Left colon (tissue), 2 donors: ENCODE results near the gene SETBP1. TPM values are rescaled to one million over a fixed set of nuclear protein-coding genes. Genes with fewer than 3 reads are reported as not detected.

Source experiments
- ATAC-seq: fragments of 200-7000 bp; cut with Tn5 transposase; one replicate; pipeline ENCODE4 v1.9.1; 2020; ENCODE audit warnings: mild to moderate bottlenecking, moderate library complexity
- DNase-seq, 2 donors: peaks; one replicate each; pipeline ENCODE4 v3.0.0-alpha.2; 2020
- intact Hi-C, 2 donors: fragments of 100-400 bp; cut with DNase I in 1 of 2; cut with micrococcal nuclease in 1 of 2; formaldehyde crosslinking; loops; one replicate each; pipeline versions ENCODE4 v1.11.2 to v1.14.0; 2022; cut with DNase I, micrococcal nuclease
- total RNA-seq, 2 donors: library from RNA; stranded (reverse); fragmentation: NEBNext Ultra II Directional; extraction: Animal tissue kit (Norgen Biotek cat#: 25700); gene quantifications; one replicate each; pipeline ENCODE4 v1.2.1, GENCODE V29; 2021
- donor health status: DM: no; HTN: no; CAD: no.
- donor health status: DM: yes; HTN: yes; CAD: no.

Gene SETBP1
- total RNA-seq, 2 donors from 2014 or later = 10.2 to 21.2 TPM

DNA sequence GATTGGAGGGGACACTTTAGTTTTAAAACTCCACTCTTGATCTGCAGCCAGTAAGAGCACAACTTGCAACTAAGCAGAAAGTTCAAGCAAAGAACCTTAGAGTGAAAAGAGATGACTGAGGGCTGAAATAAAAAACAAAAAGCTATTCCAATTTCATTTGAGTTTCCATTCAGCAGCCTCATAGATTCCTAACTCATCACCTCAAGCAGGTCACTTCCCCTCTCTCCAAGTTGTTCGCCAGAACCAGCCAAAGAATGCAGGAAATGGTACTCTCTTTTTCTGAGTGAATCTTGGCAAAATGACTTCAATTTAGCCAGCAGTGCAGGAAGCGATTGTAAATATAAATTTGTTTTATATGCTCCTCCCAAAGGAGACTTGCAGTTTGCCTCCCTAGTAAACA, 213.3 kb downstream of the SETBP1 start:
- ATAC-seq = no peak
- intact Hi-C loops = no loop called here
- DNase-seq = no peak

DNA sequence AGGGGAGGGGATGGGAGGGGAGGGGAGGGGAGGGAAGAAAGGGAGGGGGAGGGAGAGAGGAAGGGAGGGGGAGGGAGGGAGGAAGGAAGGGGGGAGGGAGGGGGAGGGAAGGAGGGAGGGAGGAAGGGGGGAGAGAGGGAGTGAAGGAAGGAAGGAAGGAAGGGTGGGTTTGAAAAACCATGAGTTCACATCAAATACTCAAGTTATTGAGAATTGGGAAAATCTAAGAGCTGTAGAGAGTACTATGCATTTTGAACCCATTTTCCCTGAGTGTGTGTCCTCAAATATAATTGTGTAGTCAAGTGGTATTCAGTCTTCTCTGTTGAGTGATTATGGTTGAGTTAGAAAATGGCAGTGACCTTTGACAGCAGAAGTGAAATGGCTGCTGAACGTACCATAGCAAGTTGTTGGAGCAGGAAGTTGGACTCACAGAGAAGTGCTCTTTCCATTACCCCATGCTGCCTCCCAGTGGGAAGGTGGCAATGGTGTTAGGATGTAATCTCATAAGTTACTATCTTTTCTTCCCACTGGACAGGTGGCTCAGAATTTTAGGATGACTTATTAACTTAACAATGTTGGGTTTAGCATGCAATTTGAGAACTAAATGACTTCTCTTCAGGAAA, 214.6 kb downstream of the SETBP1 start:
- peak; percentile 99 for ATAC-seq

DNA sequence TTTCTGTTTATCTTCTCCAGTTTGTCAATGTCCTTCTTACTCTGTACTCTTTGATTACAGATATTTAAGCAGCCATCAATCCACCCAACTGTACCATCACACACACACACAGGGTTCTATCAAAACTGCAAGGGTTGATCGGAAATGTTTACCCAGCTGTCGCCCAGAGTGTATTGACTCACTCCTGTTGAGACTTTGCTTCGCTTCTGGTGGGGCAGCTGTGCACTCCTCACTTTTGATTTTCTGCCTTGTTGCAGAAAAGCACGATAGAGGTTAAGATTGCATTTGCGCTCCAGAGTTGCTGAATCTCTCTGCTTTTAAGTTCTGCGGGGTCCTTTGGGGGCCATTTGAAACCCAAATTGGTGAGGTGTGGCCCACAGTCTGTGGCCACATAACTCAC, 216.2 kb downstream of the SETBP1 start:
- no peak for DNase-seq
- intact Hi-C loops = loop anchor here in 1 of 2 donors (5.0 kb wide), 1 partner anchor 220 kb away; no protein-coding TSS in a partner anchor
- peak; percentile 51 for ATAC-seq

More for the DNA sequence above, 214.6 kb downstream of the SETBP1 start:
- DNase-seq = peak; percentile 60 to 66
- intact Hi-C loops = loop anchor here in 1 of 2 donors (5.0 kb wide), 1 partner anchor 218 kb away; no protein-coding TSS in a partner anchor

DNA sequence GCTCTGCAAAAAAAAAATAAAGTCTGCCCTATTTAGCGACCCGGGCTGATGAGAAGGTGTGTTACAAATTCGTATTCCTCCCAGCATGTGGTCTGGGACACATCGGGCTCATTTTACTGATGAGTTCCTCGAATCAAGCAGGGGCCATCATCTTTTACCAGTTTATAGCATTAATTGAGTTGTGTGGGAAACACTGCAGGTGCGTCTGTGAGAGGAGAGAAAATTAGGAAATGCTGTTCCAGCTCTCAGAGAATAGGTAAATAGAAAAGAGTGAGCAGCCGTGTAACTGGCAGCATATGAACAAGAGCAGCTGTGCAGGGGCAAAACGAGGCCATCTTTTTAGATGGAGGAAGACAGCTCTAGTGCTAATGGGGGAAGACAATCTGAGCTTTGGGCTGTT, 216.7 kb downstream of the SETBP1 start:
- DNase-seq = no peak
- ATAC-seq = no peak
- intact Hi-C loops = loop anchor here in 1 of 2 donors (5.0 kb wide), 1 partner anchor 220 kb away; no protein-coding TSS in a partner anchor

DNA sequence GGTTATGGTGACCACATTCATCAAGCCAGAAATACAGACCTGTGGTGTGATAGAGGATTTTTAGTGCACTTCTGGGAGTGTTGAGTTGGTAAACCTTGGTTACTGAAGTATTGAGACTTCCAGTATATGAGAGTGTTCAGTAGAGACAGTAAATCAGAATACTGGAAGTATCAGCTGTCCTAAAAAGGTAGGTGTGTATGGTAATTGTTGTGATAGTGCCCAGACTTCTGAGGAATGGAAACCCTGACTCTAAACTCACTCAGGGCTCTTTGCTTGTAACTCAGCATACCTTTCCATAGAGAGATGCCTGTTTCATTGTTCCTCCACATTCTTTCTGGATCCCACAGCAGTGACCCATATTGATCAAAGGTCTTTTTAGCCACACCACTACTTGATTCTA, 217.1 kb downstream of the SETBP1 start:
- DNase-seq (no peak), ATAC-seq (no peak)
- intact Hi-C loops = loop anchor here in 1 of 2 donors (5.0 kb wide), 1 partner anchor 221 kb away; no protein-coding TSS in a partner anchor

DNA sequence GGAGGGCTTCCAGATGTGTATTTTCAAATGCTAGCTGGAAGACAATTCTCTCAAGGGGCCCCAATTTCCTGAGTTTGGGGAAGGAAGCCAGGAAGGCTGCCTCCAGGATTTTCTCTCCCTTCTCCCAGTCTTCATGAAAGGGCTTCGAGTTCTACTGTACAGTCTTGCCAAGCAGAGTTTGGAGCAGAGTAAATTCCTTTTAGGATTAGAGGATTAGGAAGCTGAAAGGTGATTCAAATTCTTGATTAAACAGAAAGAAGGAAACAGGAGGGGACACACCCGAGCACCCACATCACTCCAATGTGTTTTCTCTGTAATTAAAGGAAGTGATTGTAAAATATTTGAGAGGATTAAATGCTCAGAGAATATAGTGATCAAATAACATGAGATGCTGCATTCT, 217.8 kb downstream of the SETBP1 start:
- no peak for DNase-seq
- ATAC-seq = no peak
- intact Hi-C loops = loop anchor here in 1 of 2 donors (5.0 kb wide), 1 partner anchor 221 kb away; no protein-coding TSS in a partner anchor

DNA sequence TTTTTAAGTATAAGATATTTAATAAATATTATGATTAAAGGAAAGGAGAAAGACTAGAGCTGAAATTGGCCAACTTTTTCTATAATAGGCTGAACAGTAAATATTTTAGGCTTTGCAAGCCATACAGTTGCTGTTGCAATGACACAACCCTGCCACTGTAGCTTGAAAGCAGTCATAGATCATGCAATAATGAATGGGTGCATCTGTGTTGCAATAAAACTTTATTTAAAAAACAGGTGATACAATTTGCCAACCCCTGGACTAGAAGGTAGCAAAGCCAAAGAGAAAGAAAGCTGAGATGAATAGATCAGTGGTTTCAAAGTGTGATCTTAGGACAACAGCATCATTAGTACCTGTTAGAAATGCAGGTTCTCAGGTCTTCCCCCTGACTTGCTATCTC, 219.1 kb downstream of the SETBP1 start:
- intact Hi-C loops = loop anchor here in 1 of 2 donors (5.0 kb wide), 1 partner anchor 223 kb away; no protein-coding TSS in a partner anchor
- DNase-seq (no peak), ATAC-seq (no peak)

DNA sequence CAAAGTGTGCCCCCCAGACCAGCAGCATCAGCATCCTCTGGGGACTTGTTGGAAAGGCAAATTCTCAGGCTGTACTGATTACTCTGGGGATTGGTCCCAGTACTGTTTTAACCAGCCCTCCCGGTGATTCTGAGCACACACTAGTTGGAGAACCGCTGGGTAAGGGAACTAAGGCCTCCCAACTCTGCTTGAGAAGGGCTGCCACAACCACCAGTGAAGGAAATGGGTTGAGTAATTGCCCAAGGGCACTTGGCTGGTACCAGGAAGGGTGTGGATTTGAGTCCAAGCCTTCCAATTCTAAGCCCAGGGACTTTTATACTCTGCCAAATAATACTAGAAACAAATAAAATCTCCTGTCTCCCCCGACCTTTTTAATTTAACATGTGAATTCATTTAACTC, 219.9 kb downstream of the SETBP1 start:
- intact Hi-C loops = no loop called here
- ATAC-seq = no peak

DNA sequence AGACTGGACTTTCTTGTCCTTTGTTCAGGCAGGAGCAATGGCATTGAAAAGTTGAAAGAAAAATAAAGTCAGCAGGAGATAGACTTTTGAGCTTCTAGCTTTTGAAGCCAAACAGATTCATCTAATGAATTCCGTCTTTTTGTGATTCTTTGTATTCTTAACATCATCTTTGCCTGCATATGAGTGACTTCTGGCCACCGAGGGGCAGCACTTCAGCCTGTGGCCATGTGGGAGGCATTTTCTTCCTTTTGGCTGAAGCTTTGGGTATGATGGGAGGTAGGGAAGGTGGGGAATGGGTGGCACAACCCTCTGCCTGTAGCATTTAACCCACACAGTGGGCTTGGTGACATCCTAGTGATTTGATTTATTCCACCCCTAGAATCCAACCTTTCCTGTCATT, 220.6 kb downstream of the SETBP1 start:
- intact Hi-C loops = no loop called here
- peak; percentile 25 for ATAC-seq
- no peak for DNase-seq

More for the DNA sequence above, 219.9 kb downstream of the SETBP1 start:
- DNase-seq = no peak

DNA sequence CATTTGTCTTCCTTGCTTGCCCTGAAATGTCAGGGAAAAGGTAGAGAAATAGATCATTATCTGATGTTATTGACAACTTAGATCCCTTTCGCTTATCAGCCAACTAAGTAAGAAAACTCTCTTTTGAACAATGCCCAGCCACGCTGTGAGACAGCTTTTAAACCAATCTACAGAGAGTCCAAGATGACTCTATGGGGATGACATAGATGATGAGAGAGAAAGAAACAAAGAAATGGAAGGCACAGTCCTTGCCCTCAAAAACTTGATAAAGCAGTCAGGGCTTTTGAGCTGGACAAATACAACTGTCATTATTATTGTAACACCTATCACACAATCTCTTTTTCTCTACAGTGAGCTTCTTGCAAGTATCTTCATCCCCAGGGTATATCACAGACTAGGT, 222.6 kb downstream of the SETBP1 start:
- ATAC-seq (no peak), DNase-seq (no peak)
- intact Hi-C loops = no loop called here

DNA sequence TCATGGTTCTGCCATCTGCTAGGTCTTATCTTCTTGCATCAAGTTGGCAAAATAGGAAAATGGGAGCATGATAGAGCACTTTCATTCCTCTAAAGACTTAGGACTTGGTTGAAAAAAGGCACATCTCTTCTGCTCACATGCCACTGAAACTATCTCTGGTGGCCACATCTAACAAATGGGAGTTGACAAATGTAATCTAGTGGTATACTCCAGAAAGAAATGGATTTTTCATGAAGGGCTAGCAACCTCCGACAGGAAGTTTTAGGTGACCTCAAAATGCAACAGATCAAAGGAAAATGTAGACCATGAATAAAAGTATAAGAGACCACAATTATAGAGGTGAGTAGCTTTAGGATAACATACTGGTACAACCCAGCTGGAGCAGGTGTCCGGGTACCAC, 224.1 kb downstream of the SETBP1 start:
- intact Hi-C loops = no loop called here

DNA sequence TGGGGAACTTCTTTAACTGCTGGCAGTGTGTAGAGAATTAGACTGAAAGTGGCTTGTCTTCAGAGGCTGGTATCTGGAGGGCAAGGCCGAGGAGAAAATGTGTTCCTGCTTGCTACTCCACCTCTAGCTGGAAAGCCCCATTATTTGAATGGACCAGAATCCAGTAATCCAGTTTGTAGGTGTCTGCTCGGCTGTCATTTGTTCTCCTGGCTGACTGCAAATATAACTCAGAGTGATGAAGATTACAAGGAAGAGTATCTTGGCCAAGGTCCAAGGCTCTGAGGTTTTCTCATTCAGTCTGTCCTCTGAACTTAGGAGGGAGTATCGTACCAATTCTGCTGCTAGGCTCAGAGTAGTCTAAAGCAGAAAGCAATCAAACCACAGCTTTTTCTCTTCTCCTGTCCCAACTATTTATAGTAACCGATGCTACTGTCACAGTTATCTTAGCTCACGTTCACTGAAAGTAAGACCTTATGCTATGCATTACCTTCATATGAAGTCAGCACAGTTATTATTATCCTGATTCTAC, 228.6 kb downstream of the SETBP1 start:
- intact Hi-C loops = no loop called here
- ATAC-seq = no peak
- DNase-seq = no peak

More for the DNA sequence above, 224.1 kb downstream of the SETBP1 start:
- ATAC-seq = no peak
- no peak for DNase-seq

DNA sequence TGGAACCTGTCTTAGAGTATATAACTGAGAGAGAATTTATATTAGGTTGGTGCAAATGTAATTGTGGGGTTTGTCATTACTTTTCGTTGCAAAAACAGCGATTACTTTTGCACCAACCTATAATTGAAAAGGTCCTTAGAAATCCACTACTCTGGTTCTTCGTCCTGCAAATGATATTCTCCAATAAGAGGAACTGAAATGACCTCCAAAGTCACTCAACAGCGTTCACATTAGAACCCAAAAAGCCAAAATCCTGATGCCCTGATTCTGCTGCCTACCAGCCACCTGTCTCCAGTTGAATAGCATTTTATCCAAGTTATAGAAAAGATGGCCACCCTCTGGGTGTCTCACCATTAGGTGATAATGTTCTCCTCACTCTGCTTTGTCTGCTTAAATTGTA, 230.6 kb downstream of the SETBP1 start:
- DNase-seq = no peak
- no peak for ATAC-seq
- intact Hi-C loops = no loop called here

DNA sequence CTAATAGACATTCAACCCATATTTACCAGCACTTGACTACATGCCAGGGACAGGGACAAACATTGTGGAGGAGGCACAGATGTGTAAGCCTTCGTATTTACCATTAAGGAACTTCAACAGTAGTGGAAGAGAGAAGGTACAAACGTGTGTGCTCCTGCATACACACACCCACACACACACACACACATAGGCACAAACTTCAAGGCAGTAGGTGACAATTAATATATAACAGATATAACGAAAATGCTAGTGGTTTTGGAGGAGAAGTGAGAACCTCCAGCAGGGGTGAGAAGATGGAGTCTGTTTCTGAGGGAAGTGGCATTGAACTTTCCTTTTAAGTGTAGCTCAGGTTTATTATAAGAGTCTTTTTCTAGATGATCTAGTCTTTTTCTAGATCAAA, 231.1 kb downstream of the SETBP1 start:
- ATAC-seq (no peak), DNase-seq (no peak)
- intact Hi-C loops = no loop called here

DNA sequence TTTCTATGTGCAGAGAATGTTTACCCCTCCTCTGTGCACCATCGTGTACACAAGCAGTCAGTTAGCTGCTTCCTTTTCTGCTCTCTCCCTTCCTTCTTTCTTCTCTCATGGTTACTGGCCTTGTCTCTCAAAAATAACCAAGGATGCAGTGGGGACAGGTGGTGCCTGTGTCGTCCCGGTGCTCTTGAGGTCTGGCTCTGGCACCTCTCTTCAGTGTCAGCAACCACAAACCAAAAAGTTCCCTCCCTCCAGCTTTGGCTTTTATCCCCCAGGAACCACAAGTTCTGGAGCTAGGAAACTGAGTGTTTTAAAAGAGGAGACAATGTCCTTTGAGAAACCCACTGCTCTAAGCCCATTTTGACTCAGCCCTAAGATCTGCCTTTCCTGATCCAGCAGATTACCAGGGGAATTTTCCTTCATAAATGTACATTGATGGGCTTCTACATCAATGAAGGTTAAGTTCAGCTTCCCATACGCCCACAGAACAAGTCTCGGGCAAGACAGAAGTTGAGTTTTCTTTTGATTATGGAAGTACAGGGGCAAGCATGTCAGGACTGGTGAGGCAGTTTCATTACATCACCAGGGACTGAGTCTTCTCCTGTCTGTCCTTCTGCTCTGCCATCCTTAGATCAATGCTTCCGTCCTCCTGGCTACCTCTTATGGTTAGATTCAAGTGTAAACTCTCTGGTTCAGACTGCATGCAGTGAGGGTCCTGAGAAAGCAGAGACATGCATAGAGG, 232.2 kb downstream of the SETBP1 start:
- ATAC-seq (no peak), DNase-seq (no peak)
- intact Hi-C loops = no loop called here

DNA sequence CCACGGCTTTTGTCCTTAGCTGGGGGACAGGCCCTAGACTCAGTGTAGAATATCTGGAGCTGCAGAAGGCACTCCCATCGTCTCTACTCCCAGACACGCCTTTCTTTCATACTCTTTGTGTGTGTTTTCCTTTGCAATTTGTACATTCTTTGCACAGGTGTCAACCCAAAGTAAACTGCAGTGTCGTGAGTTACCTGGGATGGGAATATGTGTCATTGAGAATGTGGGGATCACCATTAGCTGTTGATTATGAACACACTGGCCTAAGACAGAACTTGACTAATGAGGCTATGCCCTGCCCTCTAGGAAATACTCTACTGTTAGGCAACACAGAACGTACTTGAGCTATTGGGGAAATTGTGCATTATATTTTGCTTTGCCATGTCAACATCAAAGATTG, 233.3 kb downstream of the SETBP1 start:
- intact Hi-C loops = no loop called here
- DNase-seq (no peak), ATAC-seq (no peak)

DNA sequence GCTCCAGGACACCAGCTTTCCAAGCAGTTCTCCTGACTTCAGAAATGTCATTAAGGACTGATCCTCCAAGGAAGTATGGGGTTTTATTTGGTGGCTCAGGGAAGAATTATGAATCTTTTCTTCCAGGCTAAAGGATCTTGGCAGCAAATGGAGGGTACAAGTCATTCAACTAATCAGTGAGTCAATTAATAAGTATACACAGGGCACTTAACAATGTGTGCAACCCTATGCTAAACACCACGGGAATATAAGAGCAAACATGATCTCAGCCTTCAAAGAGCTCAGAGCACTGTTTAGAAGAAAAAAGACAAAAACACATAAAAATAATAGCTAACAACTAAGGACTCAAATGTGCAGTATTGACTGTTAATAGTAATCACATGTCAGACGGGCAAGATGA, 234.5 kb downstream of the SETBP1 start:
- no peak for DNase-seq
- ATAC-seq = no peak
- intact Hi-C loops = no loop called here

DNA sequence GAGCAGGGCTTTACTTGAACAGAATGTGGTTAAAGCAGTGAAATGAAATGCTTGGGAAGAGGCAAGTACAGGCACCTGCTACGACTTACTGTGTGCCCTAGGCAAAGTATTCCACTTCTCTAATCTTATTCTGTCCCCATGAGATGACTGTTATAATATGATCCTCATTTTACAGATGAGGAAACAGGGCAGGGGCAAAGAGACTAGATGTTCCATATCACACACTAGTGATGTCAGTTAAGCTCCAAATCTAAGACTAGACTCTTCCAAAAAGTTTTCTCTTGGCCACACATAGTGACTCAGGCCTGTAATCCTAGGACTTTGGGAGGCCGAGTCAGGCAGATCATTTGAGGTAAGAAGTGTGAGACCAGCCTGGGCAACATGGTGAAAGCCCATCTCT, 235.0 kb downstream of the SETBP1 start:
- DNase-seq (no peak), ATAC-seq (no peak)
- intact Hi-C loops = no loop called here

DNA sequence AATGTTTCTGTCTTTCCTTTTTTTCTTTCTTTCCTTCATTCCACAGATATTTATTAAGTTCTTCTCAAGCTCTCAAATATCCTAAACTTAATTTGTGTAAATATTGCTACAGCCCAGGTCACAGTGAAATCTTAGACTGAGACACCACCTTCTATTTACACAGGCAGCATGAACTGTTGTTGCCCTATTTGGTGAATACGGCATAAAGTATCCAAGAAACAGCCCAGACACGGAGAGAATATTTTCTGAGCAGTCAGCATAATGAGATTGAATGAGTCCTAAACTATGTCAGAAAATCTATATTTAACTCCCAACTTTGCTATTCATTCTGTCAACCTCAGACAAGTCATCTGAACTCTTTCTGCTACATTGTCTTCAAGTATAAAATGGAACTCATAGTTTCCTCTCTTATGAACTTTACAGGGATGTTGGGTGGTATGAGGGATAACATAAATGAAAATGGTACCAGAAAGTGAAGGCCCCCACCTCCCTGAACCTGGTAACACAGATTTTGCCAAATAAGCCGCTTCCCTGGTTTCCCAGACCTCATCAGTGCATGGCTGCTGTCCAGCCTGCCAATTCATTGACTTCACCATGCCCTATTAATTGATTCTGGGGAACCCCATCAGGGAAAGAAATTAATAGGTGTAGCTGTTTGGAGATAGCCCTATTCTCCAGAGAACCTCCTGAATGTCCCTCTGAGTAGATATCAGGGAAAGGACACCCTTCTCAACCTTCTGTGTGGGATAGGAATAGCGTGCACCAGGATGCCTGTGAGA, 235.9 kb downstream of the SETBP1 start:
- intact Hi-C loops = no loop called here
- DNase-seq (no peak), ATAC-seq (no peak)
